ENCODE measurements around the gene ZNF25.
"Not testable (repeated sequence)": the region's sequence is repeated elsewhere in the genome, so short reads cannot be mapped to it uniquely, and the experiment has no call there.

The ZNF25 gene

GRCh38 chr10:37975401-37975991, 951 bp downstream of the ZNF25 start:
- Mint-ChIP-seq H3K9me3 (no peaks in the 10 kb centered on the region), H3K27me3 (no peaks in the 10 kb centered on the region), H3K4me3 (peak overlapping the region; percentile 88 to 92), H3K36me3 (ENCODE audit: insufficient read depth) (peaks cover 9% of the 10 kb centered on the region), H3K4me1 (ENCODE audit: low read depth in 2 of 2) (peaks cover 11 to 20% of the 10 kb centered on the region in 2 donors), H3K27ac (peak overlapping the region; percentile 96 to 98)
- no peak for ATAC-seq (replicated peaks)
- no peak for DNase-seq

GRCh38 chr10:37972396-37972795, 4.1 kb downstream of the ZNF25 start:
- no peak for ATAC-seq (replicated peaks)
- Mint-ChIP-seq H3K36me3 (ENCODE audit: insufficient read depth) (peaks cover 19% of the 10 kb centered on the region), H3K27me3 (no peaks in the 10 kb centered on the region), H3K4me1 (ENCODE audit: low read depth in 2 of 2) (peaks cover 12 to 20% of the 10 kb centered on the region in 2 donors), H3K4me3 (no peak overlapping the region), H3K9me3 (no peaks in the 10 kb centered on the region), H3K27ac (no peak overlapping the region)
- DNase-seq = no peak

- Mint-ChIP-seq H3K4me1 (ENCODE audit: low read depth in 2 of 2) (peaks cover 2 to 4% of the 10 kb centered on the region in 2 donors), H3K9me3 (peaks cover 3 to 16% of the 10 kb centered on the region in 2 donors)
- no peak for ATAC-seq (replicated peaks)
Observed at GRCh38 chr10:37965006-37965405, 11.4 kb downstream of the ZNF25 start.

GRCh38 chr10:37960591-37961137, 15.8 kb downstream of the ZNF25 start:
- Mint-ChIP-seq H3K27me3 (no peaks in the 10 kb centered on the region), H3K27ac (peak overlapping the region in 1 of 2 donors; percentile 23), H3K4me1 (ENCODE audit: low read depth in 2 of 2) (peaks cover 0 to 4% of the 10 kb centered on the region in 2 donors), H3K4me3 (no peak overlapping the region), H3K9me3 (peaks cover 0 to 11% of the 10 kb centered on the region in 2 donors), H3K36me3 (ENCODE audit: insufficient read depth) (peaks cover 37% of the 10 kb centered on the region)
- ATAC-seq (replicated peaks) (no peak), DNase-seq (no peak)

More at GRCh38 chr10:37965006-37965405, 11.4 kb downstream of the ZNF25 start:
- H3K36me3 Mint-ChIP-seq (ENCODE audit: insufficient read depth) = peaks cover 25% of the 10 kb centered on the region
- no peak for DNase-seq
- no peak overlapping the region for H3K4me3 Mint-ChIP-seq
- no peaks in the 10 kb centered on the region for H3K27me3 Mint-ChIP-seq
- H3K27ac Mint-ChIP-seq = no peak overlapping the region

- Mint-ChIP-seq H3K9me3 (peaks cover 2 to 6% of the 10 kb centered on the region in 2 donors), H3K4me1 (ENCODE audit: low read depth in 2 of 2) (no peaks in the 10 kb centered on the region), H3K27ac (no peak overlapping the region), H3K36me3 (ENCODE audit: insufficient read depth) (peaks cover 64% of the 10 kb centered on the region), H3K27me3 (no peaks in the 10 kb centered on the region), H3K4me3 (no peak overlapping the region)
- DNase-seq (no peak), ATAC-seq (replicated peaks) (no peak)
Observed at GRCh38 chr10:37957841-37958240, 18.6 kb downstream of the ZNF25 start.

GRCh38 chr10:37952926-37953325, 23.5 kb downstream of the ZNF25 start:
- Mint-ChIP-seq H3K36me3 (ENCODE audit: insufficient read depth) (peaks cover 64% of the 10 kb centered on the region), H3K4me3 (no peak overlapping the region), H3K27me3 (no peaks in the 10 kb centered on the region), H3K9me3 (peaks cover 5 to 18% of the 10 kb centered on the region in 2 donors), H3K4me1 (ENCODE audit: low read depth in 2 of 2) (no peaks in the 10 kb centered on the region), H3K27ac (no peak overlapping the region)
- ATAC-seq (replicated peaks) (no peak), DNase-seq (no peak)

- no peak overlapping the region for H3K4me3 Mint-ChIP-seq
- peaks cover 59% of the 10 kb centered on the region for H3K36me3 Mint-ChIP-seq (ENCODE audit: insufficient read depth)
- no peak overlapping the region for H3K27ac Mint-ChIP-seq
- DNase-seq (no peak), ATAC-seq (replicated peaks) (no peak)
- H3K9me3 Mint-ChIP-seq = peaks cover 5 to 18% of the 10 kb centered on the region in 2 donors
- H3K27me3 Mint-ChIP-seq = no peaks in the 10 kb centered on the region
- H3K4me1 Mint-ChIP-seq (ENCODE audit: low read depth in 2 of 2) = no peaks in the 10 kb centered on the region
Observed at GRCh38 chr10:37952043-37952755, 24.2 kb downstream of the ZNF25 start.

GRCh38 chr10:37948210-37948609, 28.2 kb downstream of the ZNF25 start:
- Mint-ChIP-seq H3K36me3 (ENCODE audit: insufficient read depth) (peaks cover 23% of the 10 kb centered on the region), H3K4me3 (no peak overlapping the region), H3K27me3 (no peaks in the 10 kb centered on the region), H3K27ac (no peak overlapping the region), H3K4me1 (ENCODE audit: low read depth in 2 of 2) (no peaks in the 10 kb centered on the region), H3K9me3 (peaks cover 2 to 12% of the 10 kb centered on the region in 2 donors)
- no peak for ATAC-seq (replicated peaks)
- DNase-seq = no peak

- ATAC-seq (replicated peaks) (no peak), DNase-seq (no peak)
- peaks cover 2 to 9% of the 10 kb centered on the region in 2 donors for H3K9me3 Mint-ChIP-seq
- H3K27me3 Mint-ChIP-seq = no peaks in the 10 kb centered on the region
- H3K4me1 Mint-ChIP-seq (ENCODE audit: low read depth in 2 of 2) = no peaks in the 10 kb centered on the region
- H3K36me3 Mint-ChIP-seq (ENCODE audit: insufficient read depth) = peaks cover 16% of the 10 kb centered on the region
- no peak overlapping the region for H3K27ac Mint-ChIP-seq
- no peak overlapping the region for H3K4me3 Mint-ChIP-seq
Observed at GRCh38 chr10:37947526-37947925, 28.9 kb downstream of the ZNF25 start.

GRCh38 chr10:37937864-37938263, 38.6 kb downstream of the ZNF25 start:
- H3K9me3 Mint-ChIP-seq = no peaks in the 10 kb centered on the region
- ATAC-seq (replicated peaks) (no peak), DNase-seq (no peak)
- no peak overlapping the region for H3K27ac Mint-ChIP-seq
- H3K27me3 Mint-ChIP-seq = no peaks in the 10 kb centered on the region
- H3K4me1 Mint-ChIP-seq (ENCODE audit: low read depth in 2 of 2) = no peaks in the 10 kb centered on the region
- no peak overlapping the region for H3K4me3 Mint-ChIP-seq
- no peaks in the 10 kb centered on the region for H3K36me3 Mint-ChIP-seq (ENCODE audit: insufficient read depth)

- no peaks in the 10 kb centered on the region for H3K4me1 Mint-ChIP-seq (ENCODE audit: low read depth in 2 of 2)
- no peak for DNase-seq
- H3K9me3 Mint-ChIP-seq = no peaks in the 10 kb centered on the region
- H3K27ac Mint-ChIP-seq = no peak overlapping the region
- H3K36me3 Mint-ChIP-seq (ENCODE audit: insufficient read depth) = no peaks in the 10 kb centered on the region
- no peak for ATAC-seq (replicated peaks)
- H3K4me3 Mint-ChIP-seq = no peak overlapping the region
- no peaks in the 10 kb centered on the region for H3K27me3 Mint-ChIP-seq
Observed at GRCh38 chr10:37934791-37935190, 41.7 kb downstream of the ZNF25 start.

GRCh38 chr10:37930423-37930822, 46.0 kb downstream of the ZNF25 start:
- H3K27me3 Mint-ChIP-seq = no peaks in the 10 kb centered on the region
- ATAC-seq (replicated peaks) (no peak), DNase-seq (no peak)
- H3K9me3 Mint-ChIP-seq = no peaks in the 10 kb centered on the region
- no peaks in the 10 kb centered on the region for H3K4me1 Mint-ChIP-seq (ENCODE audit: low read depth in 2 of 2)
- H3K27ac Mint-ChIP-seq = no peak overlapping the region
- no peak overlapping the region for H3K4me3 Mint-ChIP-seq
- H3K36me3 Mint-ChIP-seq (ENCODE audit: insufficient read depth) = no peaks in the 10 kb centered on the region

GRCh38 chr10:37908165-37908564, 68.3 kb downstream of the ZNF25 start:
- not testable (repeated sequence) for H3K4me1 Mint-ChIP-seq (ENCODE audit: low read depth in 2 of 2); H3K27me3 Mint-ChIP-seq; H3K9me3 Mint-ChIP-seq; DNase-seq; H3K36me3 Mint-ChIP-seq (ENCODE audit: insufficient read depth); H3K27ac Mint-ChIP-seq; ATAC-seq (replicated peaks); H3K4me3 Mint-ChIP-seq

GRCh38 chr10:37906382-37906781, 70.1 kb downstream of the ZNF25 start:
- H3K27ac Mint-ChIP-seq = no peak overlapping the region
- ATAC-seq (replicated peaks) (no peak), DNase-seq (no peak)
- no peaks in the 10 kb centered on the region for H3K36me3 Mint-ChIP-seq (ENCODE audit: insufficient read depth)
- H3K9me3 Mint-ChIP-seq = no peaks in the 10 kb centered on the region
- H3K4me3 Mint-ChIP-seq = no peak overlapping the region
- no peaks in the 10 kb centered on the region for H3K27me3 Mint-ChIP-seq
- no peaks in the 10 kb centered on the region for H3K4me1 Mint-ChIP-seq (ENCODE audit: low read depth in 2 of 2)

Measured in effector memory CD8-positive, alpha-beta T cell (primary cell).